GM12878 (cell line): ENCODE results near the gene SDR9C7. TPM values are rescaled to one million over a fixed set of nuclear protein-coding genes. Genes with fewer than 3 reads are reported as not detected.

Experiments used
- ATF2 ChIP-seq: IDR thresholded peaks from 2 replicates; pipeline ENCODE4 v1.6.1; 2012; ENCODE audit warnings: low read length, inconsistent platforms
- ATF7 ChIP-seq: fragments of 450-650 bp; IDR thresholded peaks from 2 replicates; pipeline ENCODE4 v1.6.1; 2016; ENCODE audit warnings: low read depth, mild to moderate bottlenecking
- CTCF ChIP-seq, 3 experiments: IDR thresholded peaks in 2 of 3; conservative IDR thresholded peaks in 1 of 3; 2 replicates each; pipeline ENCODE4 v1.5.1; 2011; ENCODE audit warnings: low read depth in 3 of 3, low read length in 3 of 3, mild to moderate bottlenecking in 3 of 3, control low read depth in 2 of 3, moderate library complexity in 2 of 3, inconsistent platforms in 1 of 3, mixed read lengths in 1 of 3; ENCODE audit not compliant: control insufficient read depth in 2 of 3, insufficient read depth in 1 of 3; ENCODE audit errors: extremely low read depth in 1 of 3
- EP300 ChIP-seq, 2 experiments: fragments of 150-350 bp in 1 of 2; IDR thresholded peaks; 2 replicates each; pipeline ENCODE4 v1.6.1; 2011 to 2012; ENCODE audit warnings: low read depth in 2 of 2, low read length in 2 of 2, borderline replicate concordance in 1 of 2, improper control_type of control experiment in 1 of 2, inconsistent platforms in 1 of 2; ENCODE audit not compliant: control insufficient read depth in 1 of 2
- GABPA ChIP-seq: IDR thresholded peaks from 2 replicates; pipeline ENCODE4 v1.6.1; 2014; ENCODE audit warnings: antibody characterized with exemption, low read depth, mild to moderate bottlenecking, inconsistent platforms
- JUNB ChIP-seq: IDR thresholded peaks from 2 replicates; pipeline ENCODE4 v1.6.1; 2016; ENCODE audit warnings: antibody characterized with exemption, mild to moderate bottlenecking
- KAT2A ChIP-seq: conservative IDR thresholded peaks from 2 replicates; pipeline ENCODE4 v1.6.1; 2011; ENCODE audit warnings: low read depth, low read length; ENCODE audit not compliant: control insufficient read depth
- MXI1 ChIP-seq: fragments of 150-350 bp; IDR thresholded peaks from 2 replicates; pipeline ENCODE4 v1.6.1; 2011; ENCODE audit warnings: low read depth, mild to moderate bottlenecking, inconsistent platforms, low read length, improper control_type of control experiment
- PRDM15 ChIP-seq: fragments of 450-650 bp; formaldehyde crosslinking; IDR thresholded peaks from 2 replicates; pipeline ENCODE4 v1.4.0; 2020; ENCODE audit warnings: mild to moderate bottlenecking, moderate library complexity
- RFX5 ChIP-seq: IDR thresholded peaks from 2 replicates; pipeline ENCODE4 v1.6.1; 2011; ENCODE audit warnings: low read depth, low read length, improper control_type of control experiment
- polyA plus RNA-seq, 11 experiments: library from polyadenylated mRNA; depleted of rRNA in 4 of 11; unstranded in 6 of 11; stranded (reverse) in 5 of 11; fragments of >200 nt; fragmentation: Nextera tagmentation in 4 of 11; fragmentation: Illumina TruSeq in 1 of 11; extraction: Ambion mirVana in 4 of 11; extraction: Trizol in 1 of 11; gene quantifications; 1 replicate in 1 of 11; 2 replicates in 10 of 11; pipeline versions ENCODE4 v1.2.1 to v1.2.3, GENCODE V29; 2011 to 2016; ENCODE audit warnings: inconsistent platforms in 2 of 11, missing spikeins in 2 of 11, low read depth in 1 of 11
- total RNA-seq, 4 experiments: library from RNA; depleted of rRNA in 3 of 4; stranded (reverse); fragments of >200 nt in 3 of 4; fragmentation: Illumina TruSeq in 1 of 4; extraction: Trizol in 1 of 4; gene quantifications; 2 replicates each; pipeline versions ENCODE4 v1.2.1 to v1.2.3, GENCODE V29; 2013 to 2021
- TF ChIP-seq, protein P1 (sequence below): IDR thresholded peaks from 2 replicates; pipeline ENCODE4 v1.6.1; 2011; ENCODE audit warnings: low read depth, mild to moderate bottlenecking, low read length, moderate library complexity, borderline replicate concordance; ENCODE audit errors: extremely low read depth
- TF ChIP-seq, protein P2 (sequence below): IDR thresholded peaks from 2 replicates; pipeline ENCODE4 v1.6.1; 2011; ENCODE audit warnings: low read depth, low read length, improper control_type of control experiment, borderline replicate concordance

Gene SDR9C7
- total and polyA plus RNA-seq, 10 of the 15 experiments (the other 5 are each of a cell fraction or from before 2014, with no cell fraction given), result 0.04 TPM; not detected in 9

GRCh38 chr12:56898938-56899337 lies 35.3 kb downstream of the SDR9C7 start (continued):
- TF ChIP-seq EP300 (IDR thresholded peaks at IDR 0.05; ENCODE audit: borderline replicate concordance in 1 of 2, control insufficient read depth in 1 of 2, low read depth in 2 of 2, low read length in 2 of 2) (no peak), GABPA (no peak), ATF7 (no peak), CTCF (IDR thresholded peaks at IDR 0.05 in 2 of 3, conservative IDR thresholded peaks at IDR 0.05 in 1 of 3; ENCODE audit: control insufficient read depth in 2 of 3, extremely low read depth in 1 of 3, insufficient read depth in 1 of 3, low read depth in 3 of 3, low read length in 3 of 3) (no peak), KAT2A (no peak), MXI1 (no peak), JUNB (no peak), PRDM15 (CRISPR knock-in tag) (no peak), RFX5 (no peak), ATF2 (no peak)
- TF ChIP-seq, protein P1, sequence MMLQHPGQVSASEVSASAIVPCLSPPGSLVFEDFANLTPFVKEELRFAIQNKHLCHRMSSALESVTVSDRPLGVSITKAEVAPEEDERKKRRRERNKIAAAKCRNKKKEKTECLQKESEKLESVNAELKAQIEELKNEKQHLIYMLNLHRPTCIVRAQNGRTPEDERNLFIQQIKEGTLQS, result no peak
- TF ChIP-seq, protein P2, sequence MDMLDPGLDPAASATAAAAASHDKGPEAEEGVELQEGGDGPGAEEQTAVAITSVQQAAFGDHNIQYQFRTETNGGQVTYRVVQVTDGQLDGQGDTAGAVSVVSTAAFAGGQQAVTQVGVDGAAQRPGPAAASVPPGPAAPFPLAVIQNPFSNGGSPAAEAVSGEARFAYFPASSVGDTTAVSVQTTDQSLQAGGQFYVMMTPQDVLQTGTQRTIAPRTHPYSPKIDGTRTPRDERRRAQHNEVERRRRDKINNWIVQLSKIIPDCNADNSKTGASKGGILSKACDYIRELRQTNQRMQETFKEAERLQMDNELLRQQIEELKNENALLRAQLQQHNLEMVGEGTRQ, result no peak
